NCI-H345 treated with DMSO at 0.1 percent for 48 hours (cell line): Measurements from ENCODE around the gene F2RL2.

ENCODE experiments used
- DNase-seq: peaks from one replicate; lab custom pipeline; 2025; ENCODE audit not compliant: unreplicated experiment; lab: John Stamatoyannopoulos, UW

Gene F2RL2, protein sequence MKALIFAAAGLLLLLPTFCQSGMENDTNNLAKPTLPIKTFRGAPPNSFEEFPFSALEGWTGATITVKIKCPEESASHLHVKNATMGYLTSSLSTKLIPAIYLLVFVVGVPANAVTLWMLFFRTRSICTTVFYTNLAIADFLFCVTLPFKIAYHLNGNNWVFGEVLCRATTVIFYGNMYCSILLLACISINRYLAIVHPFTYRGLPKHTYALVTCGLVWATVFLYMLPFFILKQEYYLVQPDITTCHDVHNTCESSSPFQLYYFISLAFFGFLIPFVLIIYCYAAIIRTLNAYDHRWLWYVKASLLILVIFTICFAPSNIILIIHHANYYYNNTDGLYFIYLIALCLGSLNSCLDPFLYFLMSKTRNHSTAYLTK

DNA sequence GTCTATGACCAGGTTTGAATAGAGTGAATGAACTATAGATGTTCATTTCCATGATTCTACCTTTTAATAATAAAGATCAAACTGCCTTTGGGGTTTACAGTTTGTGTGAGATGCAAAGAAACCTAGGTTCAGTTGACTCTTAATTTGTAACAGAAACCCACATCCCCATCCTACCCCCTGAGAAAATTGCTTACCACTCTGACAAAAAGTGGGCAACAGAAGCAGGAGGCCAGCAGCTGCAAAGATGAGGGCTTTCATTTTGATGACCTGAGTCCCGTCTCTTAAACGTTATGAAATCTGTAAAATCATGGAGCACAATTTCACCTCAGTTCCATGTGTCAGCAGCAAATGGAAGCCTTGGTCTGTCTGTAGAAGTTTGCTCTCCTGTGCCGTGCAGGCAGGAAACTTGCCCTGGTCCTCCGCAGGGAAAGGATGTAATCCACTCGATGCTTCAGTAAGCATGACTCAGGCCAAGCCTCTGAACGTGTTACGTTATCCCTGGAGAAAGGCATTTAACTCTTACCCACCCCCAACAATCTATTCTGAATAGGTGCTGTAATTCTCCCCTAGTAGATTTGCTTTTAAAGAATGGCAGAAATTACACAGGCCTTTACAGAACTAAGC is at the start of gene F2RL2:
Gene F2RL2, minus strand, starts transcription at position 431 of the 624 bp plus-strand sequence. Its CDS starts 173 bp downstream, at position 258.
- DNase-seq, result no peak

DNA sequence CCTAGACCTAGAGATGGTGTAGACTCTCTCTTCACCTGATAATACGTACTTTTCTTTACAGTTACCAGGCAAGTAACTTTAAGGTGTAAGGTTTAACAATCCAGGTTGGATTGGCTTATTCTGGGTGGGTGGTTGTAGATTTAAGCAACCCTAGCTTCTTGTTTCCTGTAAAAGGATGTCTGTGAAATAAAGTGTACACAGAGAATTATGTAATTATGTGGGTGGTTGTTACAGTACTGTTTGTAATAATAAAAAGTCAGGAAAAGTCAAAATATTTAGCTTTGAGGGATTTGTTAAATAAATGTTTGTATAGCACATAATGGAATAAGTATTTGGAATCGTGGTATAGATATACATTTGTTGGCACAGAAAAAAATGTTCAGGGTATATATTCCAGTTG is 49.0 kb upstream of the F2RL2 start:
- DNase-seq, result no peak

DNA sequence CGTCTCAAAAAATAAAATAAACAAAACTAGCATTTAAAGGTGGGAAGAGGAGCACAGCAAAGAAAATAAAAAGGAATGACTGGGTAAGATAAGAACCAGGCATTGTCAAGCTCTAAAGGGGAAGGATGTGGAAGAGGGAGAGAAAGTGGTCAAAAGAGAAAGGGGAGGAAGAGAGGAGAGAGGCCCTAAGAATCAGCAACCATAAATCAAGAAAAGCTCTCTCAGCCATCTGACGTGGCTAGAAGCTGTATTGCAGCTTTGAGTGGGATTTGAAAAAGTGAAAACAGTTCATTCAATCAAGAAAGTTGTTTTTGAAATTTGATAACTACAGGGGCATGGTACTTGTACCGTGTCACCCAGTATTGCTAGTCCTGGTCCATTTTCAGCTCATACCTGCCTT is 47.3 kb upstream of the F2RL2 start:
- DNase-seq, result no peak

GRCh38 chr5:76669245-76669644 is 46.0 kb upstream of the F2RL2 start:
- no peak for DNase-seq

DNA sequence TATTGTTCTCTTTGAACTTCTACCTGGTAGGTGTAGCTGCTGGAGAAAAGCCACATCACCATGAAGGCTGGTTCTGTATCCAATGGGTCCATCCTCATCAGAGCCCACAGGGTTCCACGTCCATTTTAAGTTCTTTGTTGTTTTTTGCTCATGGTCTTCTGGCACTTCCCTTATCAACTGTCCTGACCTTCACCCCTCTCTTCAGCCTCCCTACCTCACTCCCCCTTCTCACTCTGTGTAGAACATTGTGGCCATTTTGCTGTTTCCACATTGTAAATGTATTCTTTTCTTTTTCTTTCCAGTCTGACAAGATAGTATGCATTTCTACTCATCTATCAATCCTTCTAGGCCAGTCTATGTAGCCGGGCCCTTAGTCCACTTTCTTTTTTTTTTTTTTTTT is 44.3 kb upstream of the F2RL2 start:
- DNase-seq, result no peak

DNA sequence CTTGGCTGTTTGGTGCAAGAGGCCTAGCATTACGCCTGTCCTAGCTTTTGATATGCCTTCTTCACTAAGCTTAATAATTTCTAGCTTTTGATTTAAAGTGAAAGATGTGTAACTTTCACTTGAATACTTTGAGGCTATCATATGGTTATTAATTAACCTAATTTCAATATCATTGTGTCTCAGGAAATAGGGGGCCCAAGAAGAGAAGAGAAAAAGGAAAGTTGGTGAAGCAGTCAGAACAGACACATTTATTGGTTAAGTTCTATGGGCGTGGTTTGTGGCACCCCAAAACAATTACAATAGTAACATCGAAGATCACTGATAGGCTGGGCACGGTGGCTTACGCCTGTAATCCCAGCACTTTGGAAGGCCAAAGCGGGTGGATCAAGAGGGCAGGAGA is 40.9 kb upstream of the F2RL2 start:
- DNase-seq, result no peak

DNA sequence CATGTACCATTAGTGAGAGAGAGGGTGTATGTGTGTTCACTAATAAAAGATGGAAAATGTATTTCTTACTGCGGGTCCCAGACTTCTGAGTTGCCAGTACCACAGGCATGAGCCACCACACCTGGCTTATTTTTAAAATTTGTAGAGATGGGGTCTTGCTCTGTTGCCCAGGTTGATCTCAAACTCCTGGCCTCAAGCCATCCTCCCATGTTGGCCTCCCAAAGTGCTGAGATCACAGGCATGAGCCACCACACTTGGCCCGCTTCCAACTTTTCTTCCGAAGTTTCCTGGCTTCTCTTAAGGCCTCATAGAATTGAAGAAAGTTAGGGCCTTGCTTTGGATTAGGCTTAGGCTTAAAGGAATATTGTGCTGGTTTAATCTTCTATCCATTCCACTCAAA is 40.4 kb upstream of the F2RL2 start:
- no peak for DNase-seq

- no peak for DNase-seq
Observed at GRCh38 chr5:76662521-76662920, 39.3 kb upstream of the F2RL2 start.

- no peak for DNase-seq
Observed at GRCh38 chr5:76660360-76660759, 37.2 kb upstream of the F2RL2 start.

DNA sequence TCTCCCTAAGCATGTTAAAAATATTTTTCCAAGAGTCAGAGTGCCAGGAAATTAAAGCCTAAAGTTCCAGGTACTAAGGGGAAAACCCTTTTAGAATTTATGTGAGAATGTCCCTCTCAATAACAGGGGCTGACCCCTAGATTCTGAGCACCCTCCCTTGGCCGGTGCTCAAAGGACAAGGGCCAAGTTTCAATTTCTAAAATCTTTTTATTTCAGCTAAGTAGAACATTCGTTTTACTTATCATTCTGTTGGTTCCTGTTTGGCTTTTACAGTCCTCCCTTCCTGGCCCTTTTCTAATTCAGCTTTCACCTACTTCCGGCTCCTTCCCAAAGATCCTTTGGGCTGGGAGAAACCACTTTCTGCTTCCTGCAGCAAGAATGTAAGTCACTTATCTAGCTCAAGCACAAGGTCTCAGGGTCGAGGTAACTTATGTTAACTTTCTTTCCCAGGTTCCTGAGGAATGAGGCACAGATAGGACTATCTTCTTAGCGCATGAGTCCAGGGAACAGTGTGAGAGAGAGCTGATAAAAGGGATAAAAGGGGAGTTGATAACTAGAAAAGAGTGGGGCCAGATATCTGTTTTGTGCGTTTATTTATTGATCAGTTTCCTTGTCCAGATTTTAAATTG is 34.6 kb upstream of the F2RL2 start:
- DNase-seq, result no peak

DNA sequence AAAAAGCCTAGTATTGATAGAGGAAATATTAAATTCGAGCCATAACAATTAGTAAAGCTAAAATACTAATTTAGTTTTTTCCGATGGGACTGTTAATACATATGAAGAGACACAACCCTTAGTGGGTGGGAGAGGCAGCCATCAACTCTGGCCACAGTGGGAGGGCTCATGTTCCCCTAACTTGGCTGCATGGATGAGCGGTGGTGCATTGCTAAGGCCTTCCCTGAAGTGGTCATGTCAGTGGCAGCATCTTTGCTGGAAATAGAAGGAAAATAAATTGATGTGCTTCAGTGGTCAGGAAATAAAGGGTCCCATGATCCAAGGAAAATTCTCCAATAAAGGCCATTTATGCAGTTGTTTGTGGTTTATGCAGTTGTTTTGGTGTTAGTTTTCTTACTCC is 33.9 kb upstream of the F2RL2 start:
- no peak for DNase-seq

DNA sequence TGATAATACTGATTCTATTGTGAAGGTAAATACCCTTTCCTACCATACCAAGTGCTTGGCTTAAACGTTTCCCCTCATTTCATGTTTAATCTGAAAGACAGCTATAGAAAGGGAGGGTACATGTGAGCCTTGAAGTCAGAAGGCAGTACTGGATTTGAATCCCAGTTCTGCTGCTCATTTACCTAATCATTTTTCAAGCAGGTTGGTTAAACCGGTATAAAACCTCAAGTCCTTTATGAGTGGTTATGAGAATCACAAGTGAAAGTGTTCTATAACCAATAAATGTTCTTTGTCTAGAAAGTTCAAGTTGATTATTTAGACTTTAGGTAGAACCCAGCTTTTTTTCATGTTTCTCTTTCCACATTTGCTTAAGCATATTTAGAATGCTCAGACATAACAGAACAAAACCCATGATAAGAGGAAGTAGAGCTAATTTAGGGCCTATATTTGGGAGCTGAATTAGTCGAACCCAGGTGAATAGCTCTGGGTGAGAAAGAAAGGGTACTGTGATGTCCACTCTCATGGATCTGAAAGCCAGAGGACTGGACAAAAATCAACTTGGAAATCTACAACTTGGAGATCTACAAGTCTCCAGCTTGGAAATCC is 29.7 kb upstream of the F2RL2 start:
- no peak for DNase-seq

DNA sequence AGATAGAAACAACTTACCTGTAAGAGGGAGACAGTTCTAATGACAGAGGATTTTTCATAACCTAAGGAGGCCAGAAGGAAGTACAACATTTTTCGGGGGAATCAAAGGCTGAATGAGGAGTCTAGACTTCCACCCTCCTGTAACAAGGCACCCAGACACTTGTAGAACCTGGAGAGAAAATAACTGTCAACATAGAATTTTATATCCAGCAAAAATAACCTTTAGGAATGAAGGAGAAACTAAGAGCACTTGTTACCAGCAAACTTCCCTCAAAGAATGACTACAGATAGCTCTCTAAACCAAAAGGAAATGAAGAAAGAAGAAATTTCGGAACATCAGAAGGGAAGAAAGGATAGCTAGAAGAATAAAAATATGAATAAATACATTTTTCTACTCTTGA is 25.9 kb upstream of the F2RL2 start:
- DNase-seq, result no peak

GRCh38 chr5:76643371-76643770 is 20.2 kb upstream of the F2RL2 start:
- DNase-seq, result no peak

GRCh38 chr5:76642390-76643040 is 19.3 kb upstream of the F2RL2 start:
- DNase-seq, result no peak

GRCh38 chr5:76641514-76642120 is 18.4 kb upstream of the F2RL2 start:
- DNase-seq, result no peak

DNA sequence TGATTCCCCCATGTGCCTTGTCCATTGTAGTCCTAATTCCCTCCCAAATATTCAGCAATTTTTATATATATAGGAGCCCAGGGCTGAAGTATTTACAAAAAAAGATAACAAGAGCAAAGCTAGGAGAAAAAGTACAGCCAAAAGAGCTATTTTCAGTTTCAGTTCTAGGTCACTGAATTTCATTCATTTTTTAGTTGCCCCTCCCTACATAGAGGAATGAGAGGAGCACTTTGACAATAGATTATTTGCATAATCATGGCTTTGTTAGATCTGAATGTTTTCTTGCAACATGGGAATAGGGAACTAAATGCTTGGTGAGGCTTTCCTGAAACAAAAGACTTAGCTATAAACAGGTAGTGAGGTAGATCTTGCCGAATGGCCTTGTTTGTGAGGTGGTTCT is 15.3 kb upstream of the F2RL2 start:
- DNase-seq, result no peak

DNA sequence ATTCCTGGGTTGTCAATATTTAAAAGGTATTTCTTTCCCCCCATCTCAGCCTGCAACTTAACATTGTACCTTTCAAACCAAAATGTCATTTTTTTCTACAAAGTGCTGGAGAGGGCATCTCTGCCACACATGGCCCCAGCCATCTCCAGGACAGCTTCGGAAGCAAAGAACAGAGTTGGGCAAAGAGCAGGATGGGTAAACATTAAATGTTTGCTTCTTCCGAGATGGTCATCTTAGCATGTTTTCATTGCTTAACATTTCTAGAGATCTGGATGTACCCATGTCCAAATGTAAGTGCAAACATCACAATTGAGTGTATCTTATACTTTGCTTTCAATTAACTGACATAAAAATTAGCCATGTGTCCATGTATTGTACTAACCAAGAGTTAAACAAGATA is 14.3 kb upstream of the F2RL2 start:
- no peak for DNase-seq

DNA sequence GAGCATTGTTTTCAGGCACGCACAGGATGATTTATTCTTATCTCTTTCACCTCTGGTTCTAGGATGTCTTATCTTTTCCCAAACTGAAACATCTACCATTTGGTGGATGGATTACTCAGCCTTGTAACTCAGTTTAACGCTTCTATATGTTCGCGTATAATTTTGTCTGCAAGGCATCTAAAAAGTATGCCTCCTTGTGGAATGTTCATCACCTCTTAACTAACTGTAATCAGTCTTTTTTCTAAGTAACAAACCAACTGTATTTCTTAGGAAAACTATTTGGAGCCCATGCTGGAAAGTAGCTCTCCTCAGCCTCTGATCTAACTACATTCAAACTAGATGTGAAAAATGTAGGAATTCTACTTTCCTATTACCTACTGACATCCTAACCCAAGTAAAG is 11.5 kb upstream of the F2RL2 start:
- no peak for DNase-seq

DNA sequence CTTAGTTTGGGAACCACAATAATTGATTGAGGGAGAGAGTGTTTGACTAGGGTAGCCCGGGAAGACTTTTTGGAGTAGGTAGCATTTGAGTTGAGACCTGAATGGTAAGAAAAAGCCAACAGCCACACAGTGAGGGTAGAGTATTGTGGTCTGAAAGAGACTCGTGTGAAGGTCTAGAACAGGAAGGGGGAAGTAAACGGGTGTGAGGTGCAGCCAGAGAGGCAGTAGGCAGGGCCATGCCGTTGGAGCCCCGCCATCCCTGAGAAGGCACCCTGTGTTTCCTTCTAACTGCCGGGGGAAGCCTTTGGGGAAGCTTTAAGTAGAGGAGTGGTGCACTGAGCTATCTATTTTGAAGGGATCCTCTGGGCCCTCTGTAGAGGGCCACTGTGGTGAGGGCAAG is 3.5 kb upstream of the F2RL2 start:
- DNase-seq, result no peak
